Stomach smooth muscle (tissue), 2 donors: Measurements from ENCODE around the gene MAP2K7.
A peak's percentile ranks its signal among the peaks of the same experiment; 100 is the strongest.
"Not testable (repeated sequence)": the region's sequence is repeated elsewhere in the genome, so short reads cannot be mapped to it uniquely, and the experiment has no call there.

ENCODE experiments used
- H3K27ac ChIP-seq: one replicate; pipeline ENCODE4 v1.7.0; 2013; ENCODE audit warnings: mild to moderate bottlenecking, low read length, inconsistent platforms
- H3K27me3 ChIP-seq, 2 donors: one replicate each; pipeline ENCODE4 v1.7.0; 2013; ENCODE audit warnings: low read length in 2 of 2; ENCODE audit not compliant: insufficient read depth in 2 of 2, control insufficient read depth in 1 of 2
- H3K36me3 ChIP-seq, 2 donors: one replicate each; pipeline ENCODE4 v1.7.0; 2013; ENCODE audit warnings: low read length in 2 of 2; ENCODE audit not compliant: control insufficient read depth in 2 of 2, insufficient read depth in 2 of 2
- H3K4me1 ChIP-seq: one replicate; pipeline ENCODE4 v1.7.0; 2013; ENCODE audit warnings: low read length; ENCODE audit not compliant: control insufficient read depth, insufficient read depth
- H3K4me3 ChIP-seq, 2 donors: one replicate each; pipeline ENCODE4 v1.7.0; 2013; ENCODE audit warnings: low read length in 2 of 2
- H3K9ac ChIP-seq, 2 donors: one replicate each; pipeline ENCODE4 v1.7.0; 2013; ENCODE audit warnings: low read length in 2 of 2, mild to moderate bottlenecking in 1 of 2
- H3K9me3 ChIP-seq, 2 donors: one replicate each; pipeline ENCODE4 v1.7.0; 2013; ENCODE audit warnings: low read length in 2 of 2; ENCODE audit not compliant: control insufficient read depth in 2 of 2
- donor health status: healthy.
- donor health status: Pancreatic carcinoma.

MAP2K7 gene

GRCh38 chr19:7903244-7904073 is at the start of gene MAP2K7:
MAP2K7 (plus strand) TSS chr19:7903877; CDS start chr19:7903945, 68 bp downstream.
- Histone ChIP-seq H3K27ac (peak within 1 kb of the TSS; percentile 64), H3K4me1 (peaks cover 39% of the 10 kb centered on the region), H3K27me3 (no peaks in the 10 kb centered on the region), H3K4me3 (peak within 1 kb of the TSS; percentile 67 to 88), H3K9ac (peak within 1 kb of the TSS; percentile 80 to 81), H3K36me3 (peaks cover 4% of the 10 kb centered on the region in 2 donors), H3K9me3 (no peaks in the 10 kb centered on the region)

GRCh38 chr19:7855426-7856108 is 48.1 kb upstream of the MAP2K7 start:
- H3K27me3 ChIP-seq, result peaks cover 15 to 17% of the 10 kb centered on the region in 2 donors
- H3K9me3 ChIP-seq, result no peaks in the 10 kb centered on the region
- H3K9ac ChIP-seq, result no peak overlapping the region
- peaks cover 6 to 8% of the 10 kb centered on the region in 2 donors for H3K36me3 ChIP-seq
- peaks cover 6% of the 10 kb centered on the region for H3K4me1 ChIP-seq
- H3K4me3 ChIP-seq, result no peak overlapping the region
- no peak overlapping the region for H3K27ac ChIP-seq

DNA sequence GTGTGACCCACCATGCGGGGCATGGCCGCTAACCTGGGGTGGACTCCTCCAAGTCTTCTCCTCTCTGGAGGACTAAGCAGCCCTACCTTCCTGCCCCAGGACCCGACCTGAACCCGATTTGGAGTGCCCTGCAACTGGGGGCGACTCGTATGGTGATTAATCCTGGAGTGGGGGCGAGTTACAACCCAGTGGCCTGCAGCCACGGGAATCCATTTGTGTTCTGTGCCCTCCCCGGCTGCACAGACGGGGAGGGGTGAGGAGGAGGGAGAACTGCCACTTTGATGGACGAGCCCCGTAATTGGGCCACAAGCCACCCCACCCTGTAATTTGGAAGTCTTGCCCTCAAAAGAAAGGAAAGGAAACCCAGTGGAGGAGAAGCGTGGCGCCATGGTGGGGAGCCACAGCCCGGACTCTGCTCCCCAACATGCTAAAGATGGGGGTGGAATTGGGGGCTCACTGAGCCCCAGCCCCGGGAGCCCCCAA is 47.5 kb upstream of the MAP2K7 start:
- H3K4me3 ChIP-seq, result no peak overlapping the region
- peaks cover 6% of the 10 kb centered on the region for H3K4me1 ChIP-seq
- no peak overlapping the region for H3K9ac ChIP-seq
- H3K36me3 ChIP-seq, result peaks cover 6 to 8% of the 10 kb centered on the region in 2 donors
- H3K27me3 ChIP-seq, result peaks cover 21 to 22% of the 10 kb centered on the region in 2 donors
- no peak overlapping the region for H3K27ac ChIP-seq
- H3K9me3 ChIP-seq, result no peaks in the 10 kb centered on the region

GRCh38 chr19:7856679-7857663 is 46.7 kb upstream of the MAP2K7 start:
- no peaks in the 10 kb centered on the region for H3K9me3 ChIP-seq
- H3K4me3 ChIP-seq, result no peak overlapping the region
- H3K27me3 ChIP-seq, result peaks cover 28 to 29% of the 10 kb centered on the region in 2 donors
- peaks cover 6 to 8% of the 10 kb centered on the region in 2 donors for H3K36me3 ChIP-seq
- H3K9ac ChIP-seq, result no peak overlapping the region
- no peak overlapping the region for H3K27ac ChIP-seq
- peaks cover 10% of the 10 kb centered on the region for H3K4me1 ChIP-seq

DNA sequence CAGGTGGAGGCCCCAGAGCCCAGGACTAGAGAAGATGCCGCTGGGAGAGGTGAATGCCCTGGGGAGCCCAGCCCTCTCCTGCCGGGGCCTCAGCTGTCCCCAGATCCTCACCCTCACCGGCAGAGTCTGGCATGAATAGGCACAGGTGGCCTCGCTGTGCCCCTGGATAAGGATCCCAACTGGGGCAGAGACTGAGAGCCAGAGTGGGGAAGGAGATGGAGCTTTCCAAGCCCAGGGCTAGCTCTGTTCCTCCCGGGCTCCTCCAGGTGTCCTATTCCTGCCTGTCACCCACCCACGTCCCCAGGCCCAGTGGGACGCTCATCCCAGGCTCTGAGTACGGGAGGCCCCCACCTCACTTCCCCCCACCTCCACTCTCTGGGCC is 46.0 kb upstream of the MAP2K7 start:
- H3K27me3 ChIP-seq, result peaks cover 30 to 31% of the 10 kb centered on the region in 2 donors
- no peaks in the 10 kb centered on the region for H3K9me3 ChIP-seq
- H3K9ac ChIP-seq, result no peak overlapping the region
- H3K4me3 ChIP-seq, result no peak overlapping the region
- H3K4me1 ChIP-seq, result peaks cover 11% of the 10 kb centered on the region
- H3K36me3 ChIP-seq, result peaks cover 6 to 8% of the 10 kb centered on the region in 2 donors
- H3K27ac ChIP-seq, result no peak overlapping the region

DNA sequence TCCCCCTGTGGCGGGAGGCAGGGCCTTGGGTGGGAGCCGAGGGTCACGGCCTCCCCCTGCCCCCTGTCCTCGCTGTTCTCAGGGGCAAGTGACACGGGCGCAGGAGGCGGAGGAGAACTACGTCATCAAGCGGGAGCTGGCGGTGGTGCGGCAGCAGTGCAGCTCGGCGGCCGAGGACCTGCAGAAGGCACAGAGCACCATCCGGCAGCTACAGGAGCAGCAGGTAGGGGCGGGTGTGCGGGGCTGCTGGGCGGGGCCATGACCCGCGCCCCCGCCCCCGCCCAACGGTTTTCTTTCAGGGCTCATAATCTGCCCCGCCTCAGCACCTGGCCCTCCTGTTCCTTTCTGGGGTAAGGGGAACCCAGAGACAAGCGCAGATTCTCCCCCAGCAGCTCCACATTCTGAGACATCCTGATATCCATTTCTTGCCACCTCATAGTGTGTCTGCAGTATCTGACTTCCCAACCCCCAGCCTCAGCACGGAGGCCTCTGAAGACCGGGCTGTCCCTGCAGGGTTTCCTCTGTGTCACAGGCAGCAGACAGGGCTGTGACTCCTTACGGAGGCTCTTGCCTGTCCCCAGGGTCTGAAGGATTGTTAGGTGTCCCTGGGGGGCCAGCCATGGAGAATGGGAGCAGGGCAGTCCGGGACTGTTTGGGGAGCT is 45.4 kb upstream of the MAP2K7 start:
- no peaks in the 10 kb centered on the region for H3K9me3 ChIP-seq
- H3K4me1 ChIP-seq, result peaks cover 8% of the 10 kb centered on the region
- H3K36me3 ChIP-seq, result peaks cover 6 to 8% of the 10 kb centered on the region in 2 donors
- no peak overlapping the region for H3K4me3 ChIP-seq
- peaks cover 30 to 31% of the 10 kb centered on the region in 2 donors for H3K27me3 ChIP-seq
- H3K9ac ChIP-seq, result no peak overlapping the region
- H3K27ac ChIP-seq, result no peak overlapping the region

- H3K9me3 ChIP-seq, H3K9ac ChIP-seq: not testable (repeated sequence)
- peaks cover 31 to 35% of the 10 kb centered on the region in 2 donors for H3K27me3 ChIP-seq
These were observed 44.6 kb upstream of the MAP2K7 start for GRCh38 chr19:7859087-7859486.

DNA sequence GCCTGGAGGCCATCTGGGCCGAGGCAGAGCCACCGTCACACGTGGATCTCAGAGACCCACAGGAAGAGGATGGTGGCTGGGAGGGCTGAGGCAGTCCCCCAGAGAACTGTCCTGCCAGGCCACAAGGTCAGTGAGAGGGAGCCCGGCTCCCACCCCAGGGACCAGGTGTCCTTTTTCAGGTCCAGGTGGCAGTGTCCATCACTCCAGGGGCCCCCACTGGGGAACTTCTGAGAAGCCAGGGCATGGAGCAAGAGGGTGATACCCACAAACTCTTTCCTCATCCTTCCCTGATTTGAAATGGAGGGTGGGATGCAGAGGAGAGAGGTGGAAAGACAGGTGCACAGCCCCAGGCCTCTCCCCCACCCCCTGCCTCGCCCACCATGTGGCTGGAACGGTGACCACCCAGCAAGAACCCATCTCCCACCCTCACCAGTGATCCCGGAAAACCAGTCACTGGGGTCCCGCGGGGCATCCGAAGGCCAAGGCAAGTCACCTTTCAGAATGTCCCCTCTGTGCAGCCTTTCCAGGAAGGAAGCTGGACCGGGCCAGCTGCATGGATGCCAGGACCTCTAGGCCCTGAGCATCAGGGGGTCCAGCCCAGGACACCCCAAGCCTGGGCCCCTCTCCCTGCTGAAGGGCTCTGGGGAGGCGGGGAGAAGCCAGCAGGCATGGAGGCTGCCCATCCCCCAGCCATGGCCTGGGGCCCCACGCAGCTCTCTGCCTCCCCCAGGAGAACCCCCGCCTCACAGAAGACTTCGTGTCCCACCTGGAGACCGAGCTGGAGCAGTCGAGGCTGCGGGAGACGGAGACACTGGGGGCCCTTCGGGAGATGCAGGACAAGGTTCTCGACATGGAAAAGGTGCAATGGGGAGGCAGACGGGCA is 43.6 kb upstream of the MAP2K7 start:
- Histone ChIP-seq H3K4me3 (no peak overlapping the region), H3K9me3 (no peaks in the 10 kb centered on the region), H3K36me3 (peaks cover 6 to 8% of the 10 kb centered on the region in 2 donors), H3K27me3 (peaks cover 31 to 35% of the 10 kb centered on the region in 2 donors), H3K4me1 (peaks cover 5% of the 10 kb centered on the region), H3K27ac (no peak overlapping the region), H3K9ac (no peak overlapping the region)

More at GRCh38 chr19:7859087-7859486, 44.6 kb upstream of the MAP2K7 start:
- not testable (repeated sequence) for H3K36me3 ChIP-seq, H3K27ac ChIP-seq, H3K4me1 ChIP-seq, H3K4me3 ChIP-seq
